Activated T-helper 1 cell treated with Interleukin-2 at 50 U/mL for 16 hours (primary cell): ENCODE results near the gene DHX30.
A peak's percentile ranks its signal among the peaks of the same experiment; 100 is the strongest.
"Not testable (repeated sequence)": the region's sequence is repeated elsewhere in the genome, so short reads cannot be mapped to it uniquely, and the experiment has no call there.

Source experiments
- DNase-seq: peaks from one replicate; pipeline ENCODE4 v3.0.0-alpha.2; 2020; ENCODE audit warnings: low read depth

The DHX30 gene, protein sequence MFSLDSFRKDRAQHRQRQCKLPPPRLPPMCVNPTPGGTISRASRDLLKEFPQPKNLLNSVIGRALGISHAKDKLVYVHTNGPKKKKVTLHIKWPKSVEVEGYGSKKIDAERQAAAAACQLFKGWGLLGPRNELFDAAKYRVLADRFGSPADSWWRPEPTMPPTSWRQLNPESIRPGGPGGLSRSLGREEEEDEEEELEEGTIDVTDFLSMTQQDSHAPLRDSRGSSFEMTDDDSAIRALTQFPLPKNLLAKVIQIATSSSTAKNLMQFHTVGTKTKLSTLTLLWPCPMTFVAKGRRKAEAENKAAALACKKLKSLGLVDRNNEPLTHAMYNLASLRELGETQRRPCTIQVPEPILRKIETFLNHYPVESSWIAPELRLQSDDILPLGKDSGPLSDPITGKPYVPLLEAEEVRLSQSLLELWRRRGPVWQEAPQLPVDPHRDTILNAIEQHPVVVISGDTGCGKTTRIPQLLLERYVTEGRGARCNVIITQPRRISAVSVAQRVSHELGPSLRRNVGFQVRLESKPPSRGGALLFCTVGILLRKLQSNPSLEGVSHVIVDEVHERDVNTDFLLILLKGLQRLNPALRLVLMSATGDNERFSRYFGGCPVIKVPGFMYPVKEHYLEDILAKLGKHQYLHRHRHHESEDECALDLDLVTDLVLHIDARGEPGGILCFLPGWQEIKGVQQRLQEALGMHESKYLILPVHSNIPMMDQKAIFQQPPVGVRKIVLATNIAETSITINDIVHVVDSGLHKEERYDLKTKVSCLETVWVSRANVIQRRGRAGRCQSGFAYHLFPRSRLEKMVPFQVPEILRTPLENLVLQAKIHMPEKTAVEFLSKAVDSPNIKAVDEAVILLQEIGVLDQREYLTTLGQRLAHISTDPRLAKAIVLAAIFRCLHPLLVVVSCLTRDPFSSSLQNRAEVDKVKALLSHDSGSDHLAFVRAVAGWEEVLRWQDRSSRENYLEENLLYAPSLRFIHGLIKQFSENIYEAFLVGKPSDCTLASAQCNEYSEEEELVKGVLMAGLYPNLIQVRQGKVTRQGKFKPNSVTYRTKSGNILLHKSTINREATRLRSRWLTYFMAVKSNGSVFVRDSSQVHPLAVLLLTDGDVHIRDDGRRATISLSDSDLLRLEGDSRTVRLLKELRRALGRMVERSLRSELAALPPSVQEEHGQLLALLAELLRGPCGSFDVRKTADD

DNA sequence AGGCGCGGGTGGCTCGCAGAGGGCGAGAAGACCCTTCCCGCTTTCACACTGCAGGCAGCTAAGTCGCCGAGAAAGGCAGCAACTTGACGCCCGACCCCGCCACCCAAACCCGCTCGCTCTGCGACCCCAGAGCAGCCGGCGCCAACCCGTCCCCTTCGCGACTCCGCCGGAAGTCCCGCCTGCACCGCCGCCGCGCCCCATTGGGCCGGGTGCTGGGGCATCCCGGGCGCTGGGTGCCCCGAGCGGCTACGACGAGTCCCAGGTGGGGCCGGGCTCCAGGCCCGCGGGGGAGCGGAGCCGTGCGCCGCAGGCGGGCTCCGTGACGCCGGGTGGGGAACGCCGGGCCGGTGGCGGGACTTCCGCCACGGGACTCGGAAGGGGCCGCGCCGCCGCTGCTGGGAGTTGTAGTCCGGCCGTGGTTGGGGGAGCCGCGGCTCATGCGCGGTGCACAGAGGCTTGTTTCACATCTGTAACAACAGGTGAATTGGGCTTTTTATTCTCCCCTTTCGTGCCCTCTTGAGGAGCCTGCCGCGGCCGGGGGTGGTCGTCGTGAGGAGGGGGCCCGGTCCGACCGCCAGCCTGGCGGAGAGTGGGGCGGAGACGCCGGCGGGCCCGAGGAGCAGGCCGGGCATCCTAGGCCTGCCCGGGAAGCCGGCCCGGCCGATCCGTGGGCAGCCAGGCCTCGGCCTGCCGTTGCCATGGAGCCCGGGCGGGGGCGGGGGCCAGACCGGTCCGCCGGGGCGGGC lies at the start of gene DHX30:
TSS of gene DHX30 (plus strand) at position 405 of the 746 bp plus-strand sequence. CDS start 7,546 bp downstream, outside the sequence.
- peak; percentile 74 for DNase-seq

DNA sequence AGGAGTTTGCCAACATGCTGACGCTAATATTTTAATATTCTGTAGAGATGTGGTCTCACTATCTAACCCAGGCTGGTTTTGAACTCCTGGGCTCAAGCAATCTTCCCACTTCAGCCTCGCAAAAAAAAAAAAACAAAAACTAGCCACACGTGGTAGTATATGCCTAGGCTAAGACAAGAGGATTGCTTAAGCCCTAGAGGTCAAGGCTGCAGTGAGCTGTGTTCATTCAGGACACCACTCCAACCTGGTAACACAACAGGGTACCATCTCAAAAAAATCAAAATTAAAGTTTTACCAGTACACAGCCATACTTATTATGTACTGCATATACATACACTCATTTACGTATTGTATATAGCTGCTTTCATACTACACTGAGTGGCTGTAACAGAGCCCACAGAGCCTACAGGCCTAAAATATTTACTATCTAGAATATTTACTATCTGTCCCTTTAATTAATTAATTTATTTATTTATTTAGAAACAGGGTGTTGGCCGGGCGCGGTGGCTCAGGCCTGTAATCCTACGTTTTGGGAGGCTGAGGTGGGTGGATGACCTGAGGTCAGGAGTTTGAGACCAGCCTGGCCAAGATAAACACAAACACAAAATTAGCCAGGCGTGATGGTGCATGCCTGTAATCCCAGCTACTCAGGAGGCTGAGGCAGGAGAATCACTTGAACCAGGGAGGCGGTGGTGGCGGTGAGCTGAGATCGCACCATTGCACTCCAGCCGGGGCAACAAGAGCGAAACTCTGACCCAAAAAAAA lies 44.5 kb upstream of the DHX30 start:
- no peak for DNase-seq

DNA sequence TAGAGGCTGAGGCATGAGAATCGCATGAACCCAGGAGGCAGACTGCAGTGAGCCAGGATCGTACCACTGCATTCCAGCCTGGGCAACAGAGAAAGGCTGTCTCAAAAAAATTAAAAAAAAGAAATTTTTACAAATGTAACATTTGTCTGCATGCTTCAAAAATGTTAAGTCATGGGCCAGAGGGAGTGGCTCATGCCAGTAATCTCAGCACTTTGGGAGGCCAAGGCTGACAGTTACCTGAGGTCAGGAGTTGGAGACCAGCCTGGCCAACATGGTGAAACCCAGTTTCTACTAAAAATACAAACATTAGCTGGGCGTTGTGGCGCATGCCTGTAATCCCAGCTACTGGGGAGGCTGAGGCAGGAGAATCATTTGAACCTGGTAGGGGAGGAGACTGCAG lies 42.7 kb upstream of the DHX30 start:
- not testable (repeated sequence) for DNase-seq

DNA sequence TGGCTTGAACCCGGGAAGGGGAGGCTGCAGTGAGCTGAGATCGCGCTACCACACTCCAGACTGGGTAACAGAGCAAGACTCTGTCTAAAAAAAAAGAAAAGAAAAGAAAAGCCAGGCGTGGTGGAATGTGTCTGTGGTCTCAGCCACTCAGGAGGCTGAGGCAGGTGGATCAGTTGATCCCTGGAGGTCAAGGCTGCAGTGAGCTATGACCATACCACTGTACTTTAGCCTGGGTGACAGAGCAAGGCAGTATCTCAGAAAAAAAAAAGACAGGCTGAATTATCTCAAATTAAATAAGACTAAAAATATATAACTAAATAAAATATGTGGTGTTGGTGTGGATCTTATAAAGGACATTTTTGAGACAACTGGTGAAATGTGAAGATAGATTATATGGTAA lies 41.9 kb upstream of the DHX30 start:
- DNase-seq = no peak

DNA sequence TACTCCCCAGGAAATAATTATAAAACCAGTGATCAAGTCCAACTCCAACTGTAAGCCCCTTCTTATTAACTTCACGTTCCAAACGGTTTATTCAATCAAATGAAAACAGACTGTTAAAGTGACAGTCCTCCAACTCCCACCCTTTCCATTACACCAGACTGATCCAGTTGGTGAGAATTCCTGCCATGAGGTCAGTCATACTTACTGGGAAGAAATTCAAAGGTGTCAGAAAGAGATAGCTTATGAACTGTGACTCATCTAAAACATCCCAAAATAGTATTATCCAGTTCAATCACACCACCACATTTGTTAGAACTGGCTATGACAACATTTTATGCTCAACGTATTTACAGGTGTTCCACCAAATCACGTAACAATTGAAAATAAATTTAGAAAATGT lies 40.7 kb upstream of the DHX30 start:
- no peak for DNase-seq

DNA sequence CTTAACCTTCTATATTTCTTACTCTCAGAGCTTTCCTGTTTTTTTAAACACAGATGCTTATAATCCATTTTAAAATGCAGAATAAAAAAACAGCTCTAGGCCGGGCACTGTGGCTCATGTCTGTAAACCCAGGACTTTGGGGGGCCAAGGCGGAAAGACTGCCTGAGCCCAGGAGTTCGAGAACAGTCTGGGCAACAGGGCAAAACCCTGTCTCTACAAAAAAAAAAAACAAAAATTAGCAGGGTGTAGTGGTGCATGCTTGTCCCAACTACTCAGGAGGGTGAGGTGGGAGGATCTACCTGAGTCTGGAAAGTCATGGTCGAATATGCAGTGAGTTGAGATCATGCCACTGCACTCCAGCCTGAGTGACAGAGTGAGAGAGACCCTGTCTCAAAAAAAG lies 36.8 kb upstream of the DHX30 start:
- no peak for DNase-seq

DNA sequence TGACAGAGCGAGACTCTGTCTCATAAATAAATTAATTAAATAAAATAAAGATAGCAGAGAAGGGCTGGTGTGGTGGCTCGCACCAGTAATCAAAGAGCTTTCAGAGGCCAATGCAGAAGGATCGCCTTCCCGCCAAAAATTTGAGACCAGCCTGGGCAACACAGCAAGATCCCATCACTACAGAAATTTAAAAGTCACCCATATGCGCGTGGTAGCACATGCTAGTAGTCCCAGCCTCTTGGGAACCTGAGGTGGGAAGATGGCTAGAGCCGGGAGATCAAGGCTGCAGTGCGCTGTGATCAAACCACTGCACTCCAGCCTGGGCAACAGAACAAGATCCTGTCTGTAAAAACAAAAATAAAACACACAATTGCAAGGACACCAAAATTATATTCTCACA lies 30.9 kb upstream of the DHX30 start:
- no peak for DNase-seq

DNA sequence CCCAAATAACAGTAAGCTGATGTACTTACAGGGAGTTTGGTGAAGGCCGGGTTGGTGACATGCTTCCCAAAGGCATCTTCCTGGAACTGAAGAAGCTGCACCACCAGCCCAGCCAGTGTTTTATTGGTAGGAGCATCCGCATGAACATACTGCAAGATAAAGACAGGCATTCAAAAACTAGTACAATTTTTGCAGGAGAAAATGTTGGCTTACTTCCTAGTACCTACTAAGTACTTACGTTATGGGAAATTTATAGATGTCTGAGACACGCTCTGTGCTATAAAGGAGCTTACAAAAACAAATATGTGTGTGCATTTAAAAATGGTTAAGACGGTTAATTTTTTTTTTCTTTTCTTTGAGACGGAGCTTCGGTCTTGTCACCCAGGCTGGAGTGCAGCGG lies 30.1 kb upstream of the DHX30 start:
- DNase-seq = no peak

DNA sequence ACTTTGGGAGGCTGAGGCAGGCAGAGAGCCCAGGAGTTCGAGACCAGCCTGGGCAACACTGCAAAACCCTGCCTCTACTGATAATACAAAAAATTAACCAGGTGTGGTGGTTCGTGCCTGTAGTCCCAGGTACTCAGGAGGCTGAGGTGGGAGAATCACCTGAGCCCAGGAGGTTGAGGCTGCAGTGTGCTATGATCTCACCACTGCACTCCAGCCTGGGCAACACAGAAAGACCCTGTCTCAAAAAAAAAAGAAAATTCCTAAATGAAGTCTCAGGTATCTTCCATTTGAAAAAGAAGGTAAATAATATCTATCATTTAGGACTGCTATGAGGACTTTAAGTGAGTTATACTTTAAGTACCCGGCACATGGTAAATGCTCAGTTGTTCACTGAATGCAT lies 24.2 kb upstream of the DHX30 start:
- no peak for DNase-seq

DNA sequence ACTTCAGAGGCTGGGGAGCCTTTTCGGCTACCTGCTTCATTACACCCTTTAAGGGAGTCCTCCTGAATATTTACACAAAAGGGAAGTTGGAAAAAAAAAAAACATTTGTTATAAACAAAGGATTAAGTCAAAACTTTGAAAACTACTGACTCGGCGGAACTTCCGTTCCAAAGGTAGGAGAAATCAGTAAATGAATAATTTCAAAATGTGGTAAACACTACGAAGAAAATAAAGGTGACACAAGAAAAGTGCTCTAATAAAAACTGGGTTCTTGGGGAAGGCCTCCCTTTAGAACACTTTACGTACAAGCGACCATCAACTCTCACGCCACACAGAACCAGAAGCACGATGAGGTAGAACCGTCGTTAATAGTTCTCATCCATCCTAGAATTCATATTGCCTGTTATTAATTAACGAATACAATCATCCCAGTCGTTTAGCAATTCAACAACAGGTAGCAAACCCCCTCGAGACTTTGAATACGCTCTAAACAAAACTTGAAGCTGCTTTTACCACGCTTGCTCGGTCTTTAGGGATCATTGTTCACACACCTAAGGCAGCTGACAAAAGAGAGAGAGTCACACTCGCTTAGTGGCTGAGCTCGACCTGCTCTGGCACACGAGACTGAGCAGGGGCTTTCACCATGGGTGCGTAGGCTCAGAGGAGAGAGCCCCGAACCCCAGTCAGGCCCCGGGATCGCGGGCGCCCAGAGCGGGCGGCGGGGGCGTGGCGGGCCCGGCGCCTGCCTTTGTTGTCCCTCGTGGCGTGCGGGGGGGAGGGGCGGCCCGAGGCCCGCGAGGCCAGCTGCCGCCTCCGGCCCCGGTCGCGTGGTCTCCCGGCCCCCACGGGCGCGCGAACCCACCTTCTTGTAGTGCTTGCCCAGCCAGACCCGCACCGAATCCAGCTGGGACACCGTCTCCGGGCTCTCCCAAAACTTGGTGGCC lies 21.9 kb upstream of the DHX30 start:
- peak; percentile 40 for DNase-seq

DNA sequence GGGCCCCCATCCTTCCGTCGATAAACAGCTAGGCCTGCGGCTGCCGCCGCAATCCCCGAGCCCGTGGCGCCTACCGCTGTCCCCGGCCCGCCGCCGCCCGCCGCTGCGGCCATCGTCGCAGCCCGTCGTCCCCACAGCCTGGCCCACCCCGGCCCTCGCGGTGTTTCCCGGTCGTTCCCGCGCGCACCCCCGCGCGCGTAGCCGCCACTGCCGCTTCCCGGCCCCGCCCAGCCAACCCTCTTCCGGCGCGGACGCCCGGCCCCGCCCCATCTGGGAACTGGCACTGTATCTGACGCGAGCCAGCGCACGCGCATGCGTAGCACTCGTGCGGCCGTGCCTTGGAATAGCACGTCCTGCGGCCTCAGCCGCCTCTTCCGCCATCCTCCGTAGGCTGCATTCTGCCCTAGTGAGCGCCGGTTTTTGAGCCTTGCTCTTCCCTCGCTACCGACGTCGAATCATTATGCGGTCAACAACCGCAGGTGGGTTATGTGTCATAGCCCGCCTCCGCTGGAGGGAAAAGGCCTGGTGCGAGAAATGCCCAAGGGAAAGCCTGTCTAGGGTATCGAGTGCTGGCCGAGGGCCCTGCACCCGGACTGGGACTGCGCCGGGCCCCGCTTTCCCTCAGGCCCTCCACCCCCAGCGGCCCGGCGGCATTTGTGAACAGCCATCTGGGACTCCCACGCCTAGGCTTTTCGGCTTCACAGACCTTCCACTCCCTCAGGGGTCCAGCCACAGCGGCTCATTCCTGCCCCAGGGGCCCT lies 21.1 kb upstream of the DHX30 start, which contains the start of gene SMARCC1:
TSS of gene SMARCC1 (minus strand) at position 209 of the 761 bp plus-strand sequence. CDS start at position 113, 96 bp downstream.
- peak; percentile 97 for DNase-seq

DNA sequence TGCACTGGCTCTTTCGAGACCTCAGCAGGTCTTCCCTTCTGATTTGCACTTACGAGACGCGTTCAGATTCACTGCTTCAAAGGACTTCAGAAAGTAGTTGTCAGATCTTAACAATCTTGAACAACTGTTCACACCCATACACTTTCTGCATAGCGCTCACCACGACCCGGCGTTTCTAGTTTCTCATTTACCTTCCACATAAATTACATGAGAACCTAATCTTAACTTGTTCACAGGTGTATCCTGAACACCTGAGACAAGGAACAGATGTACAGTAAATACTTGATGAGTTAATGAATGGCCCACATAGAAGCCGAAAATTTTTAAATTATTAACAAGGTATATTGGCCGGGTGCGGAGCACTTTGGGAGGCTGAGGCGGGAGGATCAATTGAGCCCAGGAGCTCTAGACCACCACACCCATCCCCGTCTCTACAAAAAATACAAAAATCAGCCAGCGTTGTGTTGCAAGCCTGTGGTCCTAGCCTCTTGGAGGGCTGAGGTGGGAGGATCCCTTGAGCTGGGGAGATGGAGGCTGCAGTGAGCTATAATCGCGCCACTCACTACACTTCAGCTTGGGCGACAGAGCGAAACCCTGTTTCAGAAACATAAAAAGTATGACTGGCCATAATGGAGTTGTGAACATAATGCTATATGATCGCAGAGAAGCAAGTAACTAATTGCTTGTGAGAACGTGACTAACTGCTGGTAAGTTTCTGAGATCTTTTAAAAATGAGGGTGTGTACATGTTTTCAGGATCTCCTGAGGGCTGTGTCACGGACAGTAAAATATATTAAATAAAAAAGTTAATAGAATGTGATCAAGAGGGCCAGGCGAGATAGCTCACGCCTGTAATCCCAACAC lies 20.3 kb upstream of the DHX30 start:
- DNase-seq = no peak

DNA sequence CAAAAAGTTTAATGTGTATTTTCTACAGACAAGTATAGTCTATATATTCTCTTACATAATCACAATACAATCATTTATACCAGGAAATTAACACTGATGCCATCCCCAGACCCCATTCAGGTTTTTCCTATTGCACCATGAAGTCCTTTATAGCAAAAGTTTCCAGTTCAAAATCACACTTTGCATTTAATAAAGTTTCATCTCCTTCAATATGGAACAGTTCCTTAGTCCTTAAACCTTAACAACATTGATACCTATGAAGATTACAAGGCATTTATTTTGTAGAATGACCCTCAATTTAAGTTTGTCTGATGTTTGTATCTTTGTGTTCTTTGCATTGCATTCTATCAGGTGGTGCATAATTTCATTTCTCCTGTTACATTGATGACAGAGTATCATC lies 19.3 kb upstream of the DHX30 start:
- DNase-seq = no peak

DNA sequence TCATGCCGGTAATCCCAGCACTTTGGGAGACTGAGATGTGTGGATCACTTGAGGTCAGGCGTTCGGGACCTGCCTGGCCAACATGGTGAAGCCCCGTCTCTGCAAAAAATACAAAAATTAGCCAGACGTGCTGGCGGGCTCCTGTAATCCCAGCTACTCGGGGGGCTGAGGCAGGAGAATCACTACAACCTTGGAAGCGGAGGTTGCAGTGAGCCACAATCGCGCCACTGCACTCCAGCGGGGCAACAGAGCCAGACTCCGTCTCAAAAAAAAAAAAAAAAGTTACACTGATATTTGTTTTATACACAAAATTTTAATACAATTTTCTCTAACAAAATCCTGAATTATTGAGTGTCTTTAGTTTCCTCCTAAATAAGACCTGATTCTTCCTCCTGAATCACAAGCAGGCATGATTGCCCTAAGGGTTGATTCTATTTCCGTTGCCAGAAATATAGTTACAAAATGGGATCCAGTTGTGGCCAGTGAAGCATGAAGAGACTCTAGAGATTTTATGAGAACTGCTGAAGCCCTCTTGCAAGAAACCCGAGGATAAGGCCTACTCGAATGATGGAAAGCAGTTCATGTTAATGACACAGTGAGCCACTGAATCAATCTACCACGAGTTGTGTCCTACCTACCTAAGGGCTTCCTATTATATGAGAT lies 11.6 kb upstream of the DHX30 start:
- no peak for DNase-seq

DNA sequence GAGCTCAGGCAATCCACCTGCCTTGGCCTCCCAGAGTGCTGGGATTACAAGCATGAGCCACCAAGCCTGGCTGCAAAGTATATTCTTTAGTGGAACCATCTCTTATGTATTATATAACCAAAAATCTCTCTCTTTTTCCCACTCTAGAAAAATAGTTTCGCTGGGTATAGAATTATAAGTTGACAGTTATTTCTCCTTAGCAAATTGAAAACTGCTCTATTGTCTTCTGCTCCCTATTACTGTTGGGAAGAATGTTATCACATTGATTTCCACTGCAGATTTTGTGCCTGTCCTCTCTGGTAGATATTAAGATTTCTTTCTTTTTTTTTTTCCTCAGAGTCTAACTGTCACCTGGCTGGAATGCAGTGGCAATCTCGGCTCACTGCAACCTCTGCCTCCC lies 10.2 kb upstream of the DHX30 start:
- DNase-seq = no peak

DNA sequence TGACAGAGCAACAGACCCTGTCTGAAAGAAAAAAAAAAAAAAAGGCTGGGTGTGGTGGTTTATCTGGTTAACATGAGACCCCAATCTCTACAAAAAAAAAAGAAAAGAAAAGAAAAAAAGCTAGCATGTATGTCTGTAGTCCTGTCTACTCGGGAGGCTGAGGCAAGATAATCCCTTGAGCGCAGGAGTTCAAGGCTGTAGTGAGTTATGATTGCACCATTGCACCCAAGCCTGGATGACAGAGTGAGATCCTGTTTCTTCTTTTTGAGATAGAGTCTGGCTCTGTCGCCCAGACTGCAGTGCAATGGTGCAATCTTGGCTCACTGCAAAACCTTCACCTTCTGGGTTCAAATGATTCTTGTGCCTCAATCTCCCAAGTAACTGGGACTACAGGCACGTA lies 8.4 kb upstream of the DHX30 start:
- no peak for DNase-seq

DNA sequence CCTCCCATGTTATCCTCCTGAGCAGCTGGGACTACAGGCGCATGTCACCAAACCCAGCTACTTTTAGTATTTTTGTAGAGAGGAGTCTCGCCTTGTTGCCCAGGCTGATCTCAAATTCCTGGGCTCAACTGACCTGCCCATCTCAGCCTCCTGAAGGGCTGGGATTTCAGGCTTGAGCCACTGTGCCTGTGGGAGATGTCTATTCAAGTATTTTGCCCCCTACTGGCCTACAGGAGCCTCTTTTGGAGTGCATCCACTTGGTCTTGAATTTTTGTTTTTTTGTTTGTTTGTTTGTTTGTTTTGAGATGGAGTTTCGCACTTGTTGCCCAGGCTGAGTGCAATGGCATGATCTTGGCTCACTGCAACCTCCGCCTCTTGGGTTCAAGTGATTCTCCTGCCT lies 3.2 kb upstream of the DHX30 start:
- no peak for DNase-seq
